ENCODE measurements around the gene PLXNB2. TPM values are rescaled to one million over a fixed set of nuclear protein-coding genes. Genes with fewer than 3 reads are reported as not detected.
A peak's percentile ranks its signal among the peaks of the same experiment; 100 is the strongest.

PLXNB2 gene
- total RNA-seq, 1 experiment from 2014 or later: 155 TPM

DNA sequence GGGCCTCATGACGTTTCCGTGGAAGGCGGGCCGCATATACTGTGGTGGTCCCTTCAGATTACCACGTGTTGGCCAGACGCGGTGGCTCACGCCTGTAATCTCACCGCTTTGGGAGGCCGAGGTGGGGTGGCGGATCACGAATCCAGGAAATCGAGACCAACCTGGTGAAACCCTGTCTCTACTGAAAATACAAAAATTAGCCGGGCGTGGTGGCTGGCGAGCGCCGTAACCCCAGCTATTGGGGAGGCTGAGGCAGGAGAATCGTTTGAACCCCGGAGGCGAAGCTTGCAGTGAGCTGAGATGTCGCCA, 20.2 kb upstream of the PLXNB2 start:
- Histone ChIP-seq H3K4me1 (ENCODE audit: insufficient read depth, low read length, poor library complexity, severe bottlenecking) (peaks cover 10% of the 10 kb centered on the region), H3K9me3 (ENCODE audit: low read depth, low read length, poor library complexity, severe bottlenecking) (no peaks in the 10 kb centered on the region), H3K27ac (ENCODE audit: low read depth, low read length, poor library complexity, severe bottlenecking) (peak overlapping the region; percentile 94), H3K36me3 (ENCODE audit: insufficient read depth, low read length, poor library complexity, severe bottlenecking) (no peaks in the 10 kb centered on the region), H3K4me3 (ENCODE audit: low read depth, low read length, poor library complexity, severe bottlenecking) (peak overlapping the region; percentile 79), H3K27me3 (replicated peaks; ENCODE audit: insufficient read depth, low read depth, low read length, poor library complexity) (no peaks in the 10 kb centered on the region)
- ChIA-PET POLR2A (ENCODE audit: low non-redundant PET) (interaction anchor here (0.6 kb wide), 1 partner anchor 67 kb away, joined by 4 read pairs; no protein-coding TSS in a partner anchor), CTCF (interaction anchor here (0.6 to 1.7 kb wide), 2 partner anchors 14 to 34 kb away, joined by 5 to 9 read pairs; no protein-coding TSS in a partner anchor)
- no TSS peak for BruUV-seq (replicated peaks)
- TF ChIP-seq, protein P1, sequence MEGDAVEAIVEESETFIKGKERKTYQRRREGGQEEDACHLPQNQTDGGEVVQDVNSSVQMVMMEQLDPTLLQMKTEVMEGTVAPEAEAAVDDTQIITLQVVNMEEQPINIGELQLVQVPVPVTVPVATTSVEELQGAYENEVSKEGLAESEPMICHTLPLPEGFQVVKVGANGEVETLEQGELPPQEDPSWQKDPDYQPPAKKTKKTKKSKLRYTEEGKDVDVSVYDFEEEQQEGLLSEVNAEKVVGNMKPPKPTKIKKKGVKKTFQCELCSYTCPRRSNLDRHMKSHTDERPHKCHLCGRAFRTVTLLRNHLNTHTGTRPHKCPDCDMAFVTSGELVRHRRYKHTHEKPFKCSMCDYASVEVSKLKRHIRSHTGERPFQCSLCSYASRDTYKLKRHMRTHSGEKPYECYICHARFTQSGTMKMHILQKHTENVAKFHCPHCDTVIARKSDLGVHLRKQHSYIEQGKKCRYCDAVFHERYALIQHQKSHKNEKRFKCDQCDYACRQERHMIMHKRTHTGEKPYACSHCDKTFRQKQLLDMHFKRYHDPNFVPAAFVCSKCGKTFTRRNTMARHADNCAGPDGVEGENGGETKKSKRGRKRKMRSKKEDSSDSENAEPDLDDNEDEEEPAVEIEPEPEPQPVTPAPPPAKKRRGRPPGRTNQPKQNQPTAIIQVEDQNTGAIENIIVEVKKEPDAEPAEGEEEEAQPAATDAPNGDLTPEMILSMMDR (conservative IDR thresholded peaks at IDR 0.05; ENCODE audit: low read depth, low read length): no peak
- TF ChIP-seq EZH2 (IDR thresholded peaks at IDR 0.05; ENCODE audit: borderline replicate concordance, low read depth, low read length, poor library complexity, severe bottlenecking): no peak
- no peak for DNase-seq (ENCODE audit: low spot score)
- intact Hi-C loops (cut with micrococcal nuclease; ENCODE audit: unreplicated experiment): loop anchor here (2.0 kb wide), 1 partner anchor 51 kb away; no protein-coding TSS in a partner anchor

GRCh38 chr22:50326956-50327710, 19.7 kb upstream of the PLXNB2 start, which contains the start of gene DENND6B:
DENND6B (minus strand) TSS chr22:50327012; CDS start chr22:50326988, 24 bp downstream.
- intact Hi-C loops (cut with micrococcal nuclease; ENCODE audit: unreplicated experiment): loop anchor here (2.0 kb wide), 1 partner anchor 50 kb away; no protein-coding TSS in a partner anchor
- Histone ChIP-seq H3K27me3 (replicated peaks; ENCODE audit: insufficient read depth, low read depth, low read length, poor library complexity) (no peaks in the 10 kb centered on the region), H3K27ac (ENCODE audit: low read depth, low read length, poor library complexity, severe bottlenecking) (peak within 1 kb of the TSS; percentile 94), H3K9me3 (ENCODE audit: low read depth, low read length, poor library complexity, severe bottlenecking) (no peaks in the 10 kb centered on the region), H3K36me3 (ENCODE audit: insufficient read depth, low read length, poor library complexity, severe bottlenecking) (no peaks in the 10 kb centered on the region), H3K4me3 (ENCODE audit: low read depth, low read length, poor library complexity, severe bottlenecking) (peak within 1 kb of the TSS; percentile 79), H3K4me1 (ENCODE audit: insufficient read depth, low read length, poor library complexity, severe bottlenecking) (peaks cover 10% of the 10 kb centered on the region)
- ChIA-PET POLR2A (ENCODE audit: low non-redundant PET) (interaction anchor here (0.6 kb wide), 1 partner anchor 66 kb away, joined by 4 read pairs; no protein-coding TSS in a partner anchor), CTCF (interaction anchor here (0.6 to 1.7 kb wide), 3 partner anchors 14 to 388 kb away, joined by 3 to 9 read pairs (median 5); no protein-coding TSS in a partner anchor)
- no peak for TF ChIP-seq EZH2 (IDR thresholded peaks at IDR 0.05; ENCODE audit: borderline replicate concordance, low read depth, low read length, poor library complexity, severe bottlenecking)
- TF ChIP-seq, protein P1 (conservative IDR thresholded peaks at IDR 0.05; ENCODE audit: low read depth, low read length): no peak; the same call in 1 of the 2 replicates
- no TSS peak for BruUV-seq (replicated peaks)
- DNase-seq (ENCODE audit: low spot score): peak; percentile 88

DNA sequence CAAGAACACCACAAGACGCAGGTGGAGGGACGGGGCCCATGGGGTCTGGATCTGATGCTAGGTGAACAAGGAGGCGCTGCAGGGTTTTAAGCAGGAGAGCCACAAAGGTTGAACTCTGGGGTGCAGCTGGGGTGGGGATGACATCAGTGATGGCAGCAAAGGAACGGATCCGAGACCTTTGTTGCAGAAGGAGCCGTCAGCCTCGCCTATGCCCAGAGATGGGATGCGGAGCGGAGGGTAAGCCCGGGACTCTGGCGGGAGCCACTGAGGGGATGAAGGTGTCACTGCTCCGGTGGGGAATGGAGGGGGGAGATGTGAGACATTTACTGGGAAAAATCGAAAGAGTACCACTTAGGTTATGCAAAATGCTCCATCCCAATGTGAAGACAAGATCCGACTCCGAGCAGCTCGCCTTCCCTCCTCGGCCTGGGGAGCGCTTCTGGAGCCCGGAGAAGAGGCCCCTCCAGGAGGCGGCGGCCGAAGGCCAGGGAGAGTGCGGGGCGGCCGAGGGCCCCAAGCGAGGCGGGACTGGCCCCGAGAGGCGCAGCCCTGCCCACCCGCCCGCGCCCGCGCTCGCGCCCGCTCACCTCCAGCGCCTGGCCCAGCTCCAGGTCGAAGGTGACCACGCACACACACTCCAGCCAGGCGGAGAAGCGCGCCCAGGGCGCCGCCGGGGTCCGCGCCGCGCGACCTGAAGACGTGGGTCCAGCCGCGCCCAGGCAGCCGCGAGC, 18.9 kb upstream of the PLXNB2 start:
- Histone ChIP-seq H3K27ac (ENCODE audit: low read depth, low read length, poor library complexity, severe bottlenecking) (peak overlapping the region; percentile 61), H3K4me1 (ENCODE audit: insufficient read depth, low read length, poor library complexity, severe bottlenecking) (peaks cover 10% of the 10 kb centered on the region), H3K9me3 (ENCODE audit: low read depth, low read length, poor library complexity, severe bottlenecking) (no peaks in the 10 kb centered on the region), H3K36me3 (ENCODE audit: insufficient read depth, low read length, poor library complexity, severe bottlenecking) (no peaks in the 10 kb centered on the region), H3K27me3 (replicated peaks; ENCODE audit: insufficient read depth, low read depth, low read length, poor library complexity) (no peaks in the 10 kb centered on the region), H3K4me3 (ENCODE audit: low read depth, low read length, poor library complexity, severe bottlenecking) (peak overlapping the region; percentile 79)
- intact Hi-C loops (cut with micrococcal nuclease; ENCODE audit: unreplicated experiment): loop anchor here (2.0 kb wide), 1 partner anchor 50 kb away; no protein-coding TSS in a partner anchor
- no peak for DNase-seq (ENCODE audit: low spot score)
- TF ChIP-seq, protein P1 (conservative IDR thresholded peaks at IDR 0.05; ENCODE audit: low read depth, low read length): no peak
- no peak for TF ChIP-seq EZH2 (IDR thresholded peaks at IDR 0.05; ENCODE audit: borderline replicate concordance, low read depth, low read length, poor library complexity, severe bottlenecking)
- CTCF ChIA-PET: interaction anchor here (0.5 to 1.7 kb wide), 5 partner anchors 15 to 389 kb away, joined by 3 to 9 read pairs (median 5); no protein-coding TSS in a partner anchor
- BruUV-seq (replicated peaks): no TSS peak
- POLR2A ChIA-PET (ENCODE audit: low non-redundant PET): no interaction called here

Data from A673 (cell line).